SH-SY5Y (cell line): ENCODE data around the gene KRT84.

ENCODE experiments used
- GATA2 ChIP-seq: IDR thresholded peaks from 2 replicates; pipeline ENCODE4 v1.6.1; 2011; ENCODE audit warnings: mild to moderate bottlenecking, low read depth, low read length
- GATA3 ChIP-seq: IDR thresholded peaks from 2 replicates; pipeline ENCODE4 v1.6.1; 2011; ENCODE audit warnings: low read depth, mild to moderate bottlenecking, low read length, moderate library complexity

DNA sequence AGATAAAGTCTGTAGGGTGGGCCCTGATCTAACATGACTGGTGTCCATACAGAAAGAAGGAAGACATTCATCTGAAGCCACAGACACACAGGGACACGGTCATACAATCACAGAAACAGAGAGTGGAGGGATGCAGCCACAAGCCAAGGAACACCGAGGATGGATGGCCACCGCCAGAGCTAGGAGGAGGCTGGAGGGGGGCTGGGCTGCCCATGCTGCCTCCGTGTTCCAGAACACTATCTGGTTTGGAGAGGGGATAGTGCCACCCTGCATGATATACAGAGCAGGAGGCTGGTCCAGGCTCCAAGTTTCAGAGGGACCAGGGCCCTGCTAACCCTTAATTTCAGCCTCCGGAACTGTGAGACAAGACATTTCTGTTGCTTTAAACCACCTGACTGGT lies 40.0 kb upstream of the KRT84 start:
- TF ChIP-seq GATA2, result no peak
- no peak for TF ChIP-seq GATA3
